ENCODE results near the gene KIF18A. TPM values are rescaled to one million over a fixed set of nuclear protein-coding genes. Genes with fewer than 3 reads are reported as not detected.
A peak's percentile ranks its signal among the peaks of the same experiment; 100 is the strongest.
"Not testable (repeated sequence)": the region's sequence is repeated elsewhere in the genome, so short reads cannot be mapped to it uniquely, and the experiment has no call there.

The KIF18A gene
- total RNA-seq, result 5.4 TPM

- ATAC-seq, result peak; percentile 99
Measured at GRCh38 chr11:28107750-28108618, at the start of gene KIF18A, which contains the start of gene METTL15. KIF18A (minus strand) TSS chr11:28108156; CDS start chr11:28097947, 10,209 bp downstream. METTL15 (plus strand) TSS chr11:28108388; CDS start chr11:28113335, 4,947 bp downstream.

- ATAC-seq, result no peak
Measured at GRCh38 chr11:28153586-28153985, 45.6 kb upstream of the KIF18A start.

- ATAC-seq, result no peak
Measured at GRCh38 chr11:28152743-28153142, 44.8 kb upstream of the KIF18A start.

- ATAC-seq, result peak; percentile 88
Measured at GRCh38 chr11:28146123-28146751, 38.3 kb upstream of the KIF18A start.

GRCh38 chr11:28144808-28145207 lies 36.9 kb upstream of the KIF18A start:
- ATAC-seq, result no peak

- ATAC-seq, result no peak
Measured at GRCh38 chr11:28142724-28143123, 34.8 kb upstream of the KIF18A start.

- ATAC-seq, result peak; percentile 99
Measured at GRCh38 chr11:28140689-28141455, 32.9 kb upstream of the KIF18A start.

- ATAC-seq, result peak; percentile 24
Measured at GRCh38 chr11:28139841-28140415, 32.0 kb upstream of the KIF18A start.

- no peak for ATAC-seq
Measured at GRCh38 chr11:28137832-28138231, 29.9 kb upstream of the KIF18A start.

GRCh38 chr11:28137366-28137765 lies 29.4 kb upstream of the KIF18A start:
- no peak for ATAC-seq

- ATAC-seq, result not testable (repeated sequence)
Measured at GRCh38 chr11:28136157-28136556, 28.2 kb upstream of the KIF18A start.

- ATAC-seq, result no peak
Measured at GRCh38 chr11:28133146-28133545, 25.2 kb upstream of the KIF18A start.

GRCh38 chr11:28132548-28132947 lies 24.6 kb upstream of the KIF18A start:
- ATAC-seq, result no peak

- ATAC-seq, result no peak
Measured at GRCh38 chr11:28123151-28123581, 15.2 kb upstream of the KIF18A start.

- ATAC-seq, result no peak
Measured at GRCh38 chr11:28117712-28118111, 9.8 kb upstream of the KIF18A start.

- ATAC-seq, result no peak
Measured at GRCh38 chr11:28114731-28115130, 6.8 kb upstream of the KIF18A start.

GRCh38 chr11:28114116-28114515 lies 6.2 kb upstream of the KIF18A start:
- ATAC-seq, result no peak

- no peak for ATAC-seq
Measured at GRCh38 chr11:28110821-28111200, 2.9 kb upstream of the KIF18A start.

- peak; percentile 39 for ATAC-seq
Measured at GRCh38 chr11:28110108-28110820, 2.3 kb upstream of the KIF18A start.

GRCh38 chr11:28108958-28109357 lies 1.0 kb upstream of the KIF18A start:
- no peak for ATAC-seq

- no peak for ATAC-seq
Measured at GRCh38 chr11:28107191-28107749, 686 bp downstream of the KIF18A start.
